Immature natural killer cell (primary cell): ENCODE measurements around the gene SELENBP1. TPM values are rescaled to one million over a fixed set of nuclear protein-coding genes. Genes with fewer than 3 reads are reported as not detected.
A peak's percentile ranks its signal among the peaks of the same experiment; 100 is the strongest.
"Not testable (repeated sequence)": the region's sequence is repeated elsewhere in the genome, so short reads cannot be mapped to it uniquely, and the experiment has no call there.

Source experiments
- DNase-seq, 3 donors: peaks; one replicate each; pipeline ENCODE4 v3.0.0; 2022; ENCODE audit warnings: mixed read lengths in 1 of 3
- H3K27ac Mint-ChIP-seq, 6 donors: one replicate each; pipeline ENCODE4 v1.8.0; 2020; ENCODE audit warnings: mixed read lengths in 6 of 6, mild to moderate bottlenecking in 5 of 6, inconsistent platforms in 4 of 6, moderate library complexity in 3 of 6
- H3K27me3 Mint-ChIP-seq, 3 donors: one replicate each; pipeline ENCODE4 v1.8.0; 2020 to 2021; ENCODE audit warnings: low read depth in 3 of 3, mild to moderate bottlenecking in 3 of 3, mixed read lengths in 3 of 3, moderate library complexity in 3 of 3, inconsistent platforms in 1 of 3
- H3K36me3 Mint-ChIP-seq, 3 donors: one replicate each; pipeline ENCODE4 v1.8.0; 2020; ENCODE audit warnings: mixed read lengths in 3 of 3, inconsistent platforms in 2 of 3, mild to moderate bottlenecking in 2 of 3
- H3K4me1 Mint-ChIP-seq, 2 donors: one replicate each; pipeline ENCODE4 v1.8.0; 2020; ENCODE audit warnings: inconsistent platforms in 2 of 2, mild to moderate bottlenecking in 2 of 2, mixed read lengths in 2 of 2, moderate library complexity in 1 of 2
- H3K4me3 Mint-ChIP-seq, 5 donors: one replicate each; pipeline ENCODE4 v1.8.0; 2020; ENCODE audit warnings: mild to moderate bottlenecking in 5 of 5, mixed read lengths in 5 of 5, inconsistent platforms in 3 of 5, moderate library complexity in 3 of 5
- H3K9me3 Mint-ChIP-seq, 6 donors: one replicate each; pipeline ENCODE4 v1.8.0; 2020; ENCODE audit warnings: mild to moderate bottlenecking in 6 of 6, mixed read lengths in 6 of 6, inconsistent platforms in 4 of 6, moderate library complexity in 3 of 6
- polyA plus RNA-seq, 3 donors: library from polyadenylated mRNA; unstranded; fragments of 300-500 nt; fragmentation: Illumina TruSeq; gene quantifications; one replicate each; pipeline ENCODE4 v1.2.3, GENCODE V29; 2021

Gene SELENBP1
- polyA plus RNA-seq, 3 donors from 2014 or later: not detected

- peak within 1 kb of the TSS; percentile 91 to 99 (median 95) for H3K4me3 Mint-ChIP-seq
- H3K36me3 Mint-ChIP-seq: peaks cover 5 to 25% (median 16%) of the 10 kb centered on the region in 3 donors
- DNase-seq: peak; percentile 83 to 86 (median 85)
- peak within 1 kb of the TSS; percentile 97 to 99 (median 98) for H3K27ac Mint-ChIP-seq
- peaks cover 21 to 38% of the 10 kb centered on the region in 2 donors for H3K4me1 Mint-ChIP-seq
- no peaks in the 10 kb centered on the region for H3K9me3 Mint-ChIP-seq
- H3K27me3 Mint-ChIP-seq: peaks cover 0 to 11% (median 10%) of the 10 kb centered on the region in 3 donors
Observed at GRCh38 chr1:151399324-151400171, 27.0 kb upstream of the SELENBP1 start, which contains the start of gene PSMB4. Gene PSMB4 (plus strand): TSS chr1:151399573. CDS start chr1:151399588, 15 bp downstream.

- Mint-ChIP-seq H3K27me3 (peaks cover 5 to 11% (median 11%) of the 10 kb centered on the region in 3 donors), H3K4me1 (peaks cover 20 to 26% of the 10 kb centered on the region in 2 donors)
- H3K27ac Mint-ChIP-seq, H3K9me3 Mint-ChIP-seq, H3K4me3 Mint-ChIP-seq, H3K36me3 Mint-ChIP-seq, DNase-seq: not testable (repeated sequence)
Observed at GRCh38 chr1:151396265-151396664, 23.8 kb upstream of the SELENBP1 start.

GRCh38 chr1:151393583-151393982 lies 21.1 kb upstream of the SELENBP1 start:
- peaks cover 4 to 5% (median 5%) of the 10 kb centered on the region in 3 donors for H3K27me3 Mint-ChIP-seq
- H3K27ac Mint-ChIP-seq: no peak overlapping the region
- no peaks in the 10 kb centered on the region for H3K36me3 Mint-ChIP-seq
- no peak overlapping the region for H3K4me3 Mint-ChIP-seq
- H3K4me1 Mint-ChIP-seq: no peaks in the 10 kb centered on the region
- no peak for DNase-seq
- H3K9me3 Mint-ChIP-seq: no peaks in the 10 kb centered on the region

GRCh38 chr1:151391079-151391563 lies 18.6 kb upstream of the SELENBP1 start:
- Mint-ChIP-seq H3K9me3 (no peaks in the 10 kb centered on the region), H3K4me1 (no peaks in the 10 kb centered on the region), H3K27me3 (peaks cover 3 to 5% (median 3%) of the 10 kb centered on the region in 3 donors), H3K4me3 (no peak overlapping the region), H3K36me3 (no peaks in the 10 kb centered on the region), H3K27ac (no peak overlapping the region)
- DNase-seq: no peak

GRCh38 chr1:151390221-151391078 lies 17.9 kb upstream of the SELENBP1 start:
- not testable (repeated sequence) for H3K36me3 Mint-ChIP-seq, H3K27me3 Mint-ChIP-seq, H3K27ac Mint-ChIP-seq, H3K9me3 Mint-ChIP-seq, H3K4me3 Mint-ChIP-seq, DNase-seq, H3K4me1 Mint-ChIP-seq

GRCh38 chr1:151386002-151386401 lies 13.5 kb upstream of the SELENBP1 start:
- Mint-ChIP-seq H3K36me3 (no peaks in the 10 kb centered on the region), H3K4me1 (no peaks in the 10 kb centered on the region), H3K4me3 (no peak overlapping the region), H3K9me3 (no peaks in the 10 kb centered on the region), H3K27me3 (no peaks in the 10 kb centered on the region), H3K27ac (no peak overlapping the region)
- no peak for DNase-seq

GRCh38 chr1:151384584-151384983 lies 12.1 kb upstream of the SELENBP1 start:
- H3K4me3 Mint-ChIP-seq: no peak overlapping the region
- no peaks in the 10 kb centered on the region for H3K9me3 Mint-ChIP-seq
- H3K27ac Mint-ChIP-seq: no peak overlapping the region
- H3K4me1 Mint-ChIP-seq: no peaks in the 10 kb centered on the region
- H3K27me3 Mint-ChIP-seq: no peaks in the 10 kb centered on the region
- no peaks in the 10 kb centered on the region for H3K36me3 Mint-ChIP-seq
- DNase-seq: no peak

- DNase-seq: no peak
- Mint-ChIP-seq H3K9me3 (no peaks in the 10 kb centered on the region), H3K27me3 (peaks cover 0 to 3% (median 1%) of the 10 kb centered on the region in 3 donors), H3K27ac (no peak overlapping the region), H3K4me1 (no peaks in the 10 kb centered on the region), H3K4me3 (no peak overlapping the region), H3K36me3 (no peaks in the 10 kb centered on the region)
Observed at GRCh38 chr1:151377150-151377884, 4.8 kb upstream of the SELENBP1 start.

- no peaks in the 10 kb centered on the region for H3K4me1 Mint-ChIP-seq
- H3K36me3 Mint-ChIP-seq: no peaks in the 10 kb centered on the region
- no peak overlapping the region for H3K4me3 Mint-ChIP-seq
- peaks cover 0 to 2% (median 1%) of the 10 kb centered on the region in 3 donors for H3K27me3 Mint-ChIP-seq
- peak overlapping the region in 1 of 6 donors; percentile 27 for H3K27ac Mint-ChIP-seq
- DNase-seq: no peak
- no peaks in the 10 kb centered on the region for H3K9me3 Mint-ChIP-seq
Observed at GRCh38 chr1:151373196-151373595, 691 bp upstream of the SELENBP1 start.

GRCh38 chr1:151371370-151372057 lies 991 bp downstream of the SELENBP1 start:
- H3K9me3 Mint-ChIP-seq: no peaks in the 10 kb centered on the region
- no peak overlapping the region for H3K4me3 Mint-ChIP-seq
- H3K4me1 Mint-ChIP-seq: no peaks in the 10 kb centered on the region
- H3K27ac Mint-ChIP-seq: no peak overlapping the region
- peaks cover 0 to 2% (median 0%) of the 10 kb centered on the region in 3 donors for H3K27me3 Mint-ChIP-seq
- H3K36me3 Mint-ChIP-seq: no peaks in the 10 kb centered on the region
- DNase-seq: no peak

GRCh38 chr1:151370211-151370911 lies 2.1 kb downstream of the SELENBP1 start:
- Mint-ChIP-seq H3K9me3 (no peaks in the 10 kb centered on the region), H3K4me3 (no peak overlapping the region), H3K27ac (no peak overlapping the region), H3K27me3 (peaks cover 0 to 2% (median 0%) of the 10 kb centered on the region in 3 donors), H3K4me1 (no peaks in the 10 kb centered on the region), H3K36me3 (no peaks in the 10 kb centered on the region)
- no peak for DNase-seq

GRCh38 chr1:151369621-151370048 lies 2.9 kb downstream of the SELENBP1 start:
- Mint-ChIP-seq H3K9me3 (no peaks in the 10 kb centered on the region), H3K27ac (no peak overlapping the region), H3K4me1 (no peaks in the 10 kb centered on the region), H3K4me3 (no peak overlapping the region), H3K36me3 (no peaks in the 10 kb centered on the region), H3K27me3 (peaks cover 0 to 2% (median 0%) of the 10 kb centered on the region in 3 donors)
- no peak for DNase-seq
